IMR-90 (cell line): Measurements from ENCODE around the gene HLA-DPA1. TPM values are rescaled to one million over a fixed set of nuclear protein-coding genes. Genes with fewer than 3 reads are reported as not detected.
A peak's percentile ranks its signal among the peaks of the same experiment; 100 is the strongest.

Experiments used
- ATAC-seq: fragments of 200-7000 bp; cut with Tn5 transposase; 2 replicates; pipeline ENCODE4 v1.9.1; 2020; ENCODE audit warnings: low read depth, mild to moderate bottlenecking, moderate library complexity
- BruUV-seq: library from RNA; stranded (reverse); fragments of 400-500 nt; replicated peaks from 2 replicates; lab custom pipeline; 2021; lab: Mats Ljungman, UMichigan
- CTCF ChIA-PET: fragments of 300-600 bp; formaldehyde crosslinking; extraction: SDS; loops from one replicate; lab custom pipeline; 2021; ENCODE audit warnings: antibody characterized with exemption; lab: Yijun Ruan, JAX
- POLR2A ChIA-PET: fragments of 300-600 bp; sonication (Branson Sonifier 250); formaldehyde crosslinking; loops from one replicate; lab custom pipeline; 2022; ENCODE audit warnings: antibody characterized with exemption; ENCODE audit not compliant: unreplicated experiment; lab: Charles Lee
- DNase-seq: peaks from one replicate; pipeline ENCODE4 v3.0.0; 2013
- H2AFZ ChIP-seq: replicated peaks from 2 replicates; pipeline ENCODE3; 2013; ENCODE audit warnings: low read length, mild to moderate bottlenecking; ENCODE audit not compliant: poor library complexity
- H2AK5ac ChIP-seq: 2 replicates; pipeline ENCODE4 v1.6.1; 2013; ENCODE audit warnings: low read depth, low read length, inconsistent platforms
- H2AK9ac ChIP-seq: replicated peaks from 2 replicates; pipeline ENCODE3; 2013; ENCODE audit warnings: mild to moderate bottlenecking, low read depth, low read length, moderate library complexity; ENCODE audit not compliant: poor library complexity
- H2BK120ac ChIP-seq: 2 replicates; pipeline ENCODE4 v1.6.1; 2013; ENCODE audit warnings: low read depth, low read length, inconsistent platforms
- H2BK15ac ChIP-seq: 3 replicates; pipeline ENCODE4 v1.6.1; 2013; ENCODE audit warnings: low read depth, low read length, inconsistent platforms
- H2BK20ac ChIP-seq: 2 replicates; pipeline ENCODE4 v1.6.1; 2013; ENCODE audit warnings: low read depth, mild to moderate bottlenecking, inconsistent platforms, low read length, moderate library complexity
- H2BK5ac ChIP-seq: 2 replicates; pipeline ENCODE4 v1.6.1; 2013; ENCODE audit warnings: mild to moderate bottlenecking, low read depth, low read length, inconsistent platforms; ENCODE audit not compliant: poor library complexity, severe bottlenecking
- H3K14ac ChIP-seq: replicated peaks from 2 replicates; pipeline ENCODE4 v1.6.1; 2013; ENCODE audit warnings: low read depth, low read length, inconsistent platforms
- H3K18ac ChIP-seq: 2 replicates; pipeline ENCODE4 v1.6.1; 2013; ENCODE audit warnings: low read depth, low read length, control low read depth
- H3K23ac ChIP-seq: 2 replicates; pipeline ENCODE4 v1.6.1; 2013; ENCODE audit warnings: low read depth, low read length, inconsistent platforms
- H3K27ac ChIP-seq: 2 replicates; pipeline ENCODE4 v1.5.1; 2013; ENCODE audit warnings: mild to moderate bottlenecking, control low read depth, low read length; ENCODE audit not compliant: insufficient read depth
- H3K27me3 ChIP-seq: 2 replicates; pipeline ENCODE4 v1.6.1; 2013; ENCODE audit warnings: low read length; ENCODE audit not compliant: control insufficient read depth, insufficient read depth
- H3K36me3 ChIP-seq: 2 replicates; pipeline ENCODE4 v1.6.1; 2013; ENCODE audit warnings: low read length, mixed read lengths; ENCODE audit not compliant: control insufficient read depth, insufficient read depth
- H3K4ac ChIP-seq: 2 replicates; pipeline ENCODE4 v1.6.1; 2013; ENCODE audit warnings: low read depth, low read length, inconsistent platforms
- H3K4me1 ChIP-seq: 2 replicates; pipeline ENCODE4 v1.6.1; 2013; ENCODE audit warnings: low read length, mixed read lengths; ENCODE audit not compliant: control insufficient read depth, insufficient read depth
- H3K4me2 ChIP-seq: 2 replicates; pipeline ENCODE4 v1.6.1; 2013; ENCODE audit warnings: low read depth, mild to moderate bottlenecking, control low read depth, low read length, moderate library complexity
- H3K4me3 ChIP-seq: 2 replicates; pipeline ENCODE4 v1.5.1; 2013; ENCODE audit warnings: low read depth, mild to moderate bottlenecking, control low read depth, low read length, moderate library complexity; ENCODE audit not compliant: insufficient read depth
- H3K56ac ChIP-seq: 2 replicates; pipeline ENCODE4 v1.6.1; 2013; ENCODE audit warnings: low read length, inconsistent platforms; ENCODE audit not compliant: insufficient read depth; ENCODE audit errors: extremely low read depth
- H3K79me1 ChIP-seq, 2 experiments: 2 replicates each; pipeline ENCODE4 v1.6.1; 2013; ENCODE audit warnings: low read length in 2 of 2, inconsistent platforms in 1 of 2, low read depth in 1 of 2
- H3K9ac ChIP-seq: 2 replicates; pipeline ENCODE4 v1.6.1; 2013; ENCODE audit warnings: low read depth, low read length, control low read depth
- H3K9me1 ChIP-seq: 2 replicates; pipeline ENCODE4 v1.6.1; 2013; ENCODE audit warnings: low read length, inconsistent platforms; ENCODE audit not compliant: insufficient read depth
- H3K9me3 ChIP-seq: 2 replicates; pipeline ENCODE4 v1.6.1; 2013; ENCODE audit warnings: low read length; ENCODE audit not compliant: control insufficient read depth, insufficient read depth
- H4K20me1 ChIP-seq: 2 replicates; pipeline ENCODE4 v1.6.1; 2013; ENCODE audit warnings: low read length, inconsistent platforms; ENCODE audit not compliant: insufficient read depth
- H4K5ac ChIP-seq: 2 replicates; pipeline ENCODE4 v1.6.1; 2013; ENCODE audit warnings: mild to moderate bottlenecking, low read depth, low read length, control low read depth
- H4K8ac ChIP-seq, 2 experiments: 2 replicates each; pipeline ENCODE4 v1.6.1; 2013; ENCODE audit warnings: low read depth in 2 of 2, low read length in 2 of 2, control low read depth in 1 of 2, inconsistent platforms in 1 of 2
- H4K91ac ChIP-seq: 2 replicates; pipeline ENCODE4 v1.6.1; 2013; ENCODE audit warnings: low read depth, low read length, inconsistent platforms; ENCODE audit not compliant: insufficient read depth
- CEBPB ChIP-seq: IDR thresholded peaks from 2 replicates; pipeline ENCODE4 v1.6.1; 2012; ENCODE audit warnings: low read depth, low read length, improper control_type of control experiment
- CTCF ChIP-seq: conservative IDR thresholded peaks from 2 replicates; pipeline ENCODE4 v1.5.1; 2012; ENCODE audit warnings: mild to moderate bottlenecking, low read depth, low read length, improper control_type of control experiment
- RCOR1 ChIP-seq: IDR thresholded peaks from 2 replicates; pipeline ENCODE4 v1.6.1; 2012; ENCODE audit warnings: mild to moderate bottlenecking, low read length, improper control_type of control experiment; ENCODE audit not compliant: insufficient replicate concordance
- RFX5 ChIP-seq: IDR thresholded peaks from 2 replicates; pipeline ENCODE4 v1.8.0; 2012; ENCODE audit warnings: low read depth, mild to moderate bottlenecking, low read length, moderate library complexity
- USF2 ChIP-seq: fragments of 150-350 bp; IDR thresholded peaks from 2 replicates; pipeline ENCODE4 v1.6.1; 2017; ENCODE audit warnings: mild to moderate bottlenecking, antibody characterized with exemption, low read length, low read depth
- WGBS, 2 experiments: methylation state at CpG; one replicate each; pipeline versions ENCODE4 v1.1.5 to v1.1.7; 2013; ENCODE audit warnings: missing lambda C conversion rate in 2 of 2; ENCODE audit not compliant: insufficient read length in 1 of 2; ENCODE audit errors: extremely low coverage in 2 of 2; 5-methylcytosine and 5-hydroxymethylcytosine counted together
- dilution Hi-C: fragments of 300-500 bp; cut with HindIII; formaldehyde crosslinking; loops from one replicate; pipeline ENCODE4 v1.14.3; 2018; ENCODE audit warnings: low sequenced_read_pairs; ENCODE audit not compliant: unreplicated experiment
- in situ Hi-C: fragments of 300-500 bp; cut with MboI; formaldehyde crosslinking; loops from 3 replicates; pipeline ENCODE4 v1.14.3; 2019; ENCODE audit warnings: low sequenced_read_pairs, inconsistent platforms, mixed read lengths
- intact Hi-C: fragments of 100-400 bp; cut with micrococcal nuclease; formaldehyde crosslinking; loops from 2 replicates; pipeline ENCODE4 v1.10.0; 2022
- polyA plus RNA-seq, 3 experiments: library from polyadenylated mRNA; depleted of rRNA; stranded (reverse); fragments of >200 nt; gene quantifications; 2 replicates each; pipeline ENCODE4 v1.2.3, GENCODE V29; 2012; ENCODE audit warnings: low replicate concordance in 1 of 3
- total RNA-seq: library from RNA; depleted of rRNA; stranded (reverse); fragments of >200 nt; gene quantifications from 2 replicates; pipeline ENCODE4 v1.2.3, GENCODE V29; 2012

The HLA-DPA1 gene
- total and polyA plus RNA-seq, 2 of the 4 experiments (the other 2 are of a cell fraction): not detected

- Histone ChIP-seq H3K9me3 (no peaks in the 10 kb centered on the region), H2AK5ac (no peak overlapping the region), H3K9me1 (no peaks in the 10 kb centered on the region), H3K4me2 (no peak overlapping the region), H3K4me1 (no peaks in the 10 kb centered on the region; the same call in 1 of the 2 replicates), H2BK5ac (no peak overlapping the region), H3K56ac (no peak overlapping the region), H3K79me1 (no peaks in the 10 kb centered on the region), H3K14ac (no peak overlapping the region), H3K4me3 (no peak overlapping the region), H2BK15ac (no peak overlapping the region), H4K20me1 (no peaks in the 10 kb centered on the region), H3K36me3 (no peaks in the 10 kb centered on the region), H4K91ac (no peak overlapping the region), H2BK20ac (no peak overlapping the region), H3K18ac (no peak overlapping the region), H3K27me3 (peaks cover 33% of the 10 kb centered on the region), H3K4ac (no peak overlapping the region), H2AFZ (no peak overlapping the region), H4K5ac (no peak overlapping the region), H3K23ac (no peak overlapping the region), H3K27ac (no peak overlapping the region), H3K9ac (no peak overlapping the region), H4K8ac (no peak overlapping the region), H2AK9ac (no peak overlapping the region), H2BK120ac (no peak overlapping the region)
- dilution Hi-C loops: no loop called here
- intact Hi-C loops: no loop called here
- ChIA-PET POLR2A (no interaction called here), CTCF (no interaction called here)
- ATAC-seq (peak; percentile 100), DNase-seq (peak; percentile 55)
- no CpG with 5 or more reads among the region's 1 CpG for WGBS, 2 experiments
- in situ Hi-C loops: no loop called here
- no TSS peak for BruUV-seq
- no peak for TF ChIP-seq CEBPB
- TF ChIP-seq RFX5: peak; percentile 98
- no peak for TF ChIP-seq CTCF
- TF ChIP-seq RCOR1: no peak
- TF ChIP-seq USF2: no peak
These were observed 38.7 kb upstream of the HLA-DPA1 start for GRCh38 chr6:33112148-33112547.
